ENCODE results near the gene NCEH1. TPM values are rescaled to one million over a fixed set of nuclear protein-coding genes. Genes with fewer than 3 reads are reported as not detected.
"Not testable (repeated sequence)": the region's sequence is repeated elsewhere in the genome, so short reads cannot be mapped to it uniquely, and the experiment has no call there.

Gene NCEH1, protein sequence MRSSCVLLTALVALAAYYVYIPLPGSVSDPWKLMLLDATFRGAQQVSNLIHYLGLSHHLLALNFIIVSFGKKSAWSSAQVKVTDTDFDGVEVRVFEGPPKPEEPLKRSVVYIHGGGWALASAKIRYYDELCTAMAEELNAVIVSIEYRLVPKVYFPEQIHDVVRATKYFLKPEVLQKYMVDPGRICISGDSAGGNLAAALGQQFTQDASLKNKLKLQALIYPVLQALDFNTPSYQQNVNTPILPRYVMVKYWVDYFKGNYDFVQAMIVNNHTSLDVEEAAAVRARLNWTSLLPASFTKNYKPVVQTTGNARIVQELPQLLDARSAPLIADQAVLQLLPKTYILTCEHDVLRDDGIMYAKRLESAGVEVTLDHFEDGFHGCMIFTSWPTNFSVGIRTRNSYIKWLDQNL
- 9.7 TPM for total RNA-seq (2013)
- polyA plus RNA-seq = 10 to 100 TPM in 2 of 3 donors, 1 to 10 TPM in 1; 8.6 to 23.9 (median 20.7) TPM
- polyA minus RNA-seq = 6.9 and 10.1 TPM in 2 replicates
- 10.5 to 116 (median 61.1) reads per million in 11 experiments for total RNA-seq

DNA sequence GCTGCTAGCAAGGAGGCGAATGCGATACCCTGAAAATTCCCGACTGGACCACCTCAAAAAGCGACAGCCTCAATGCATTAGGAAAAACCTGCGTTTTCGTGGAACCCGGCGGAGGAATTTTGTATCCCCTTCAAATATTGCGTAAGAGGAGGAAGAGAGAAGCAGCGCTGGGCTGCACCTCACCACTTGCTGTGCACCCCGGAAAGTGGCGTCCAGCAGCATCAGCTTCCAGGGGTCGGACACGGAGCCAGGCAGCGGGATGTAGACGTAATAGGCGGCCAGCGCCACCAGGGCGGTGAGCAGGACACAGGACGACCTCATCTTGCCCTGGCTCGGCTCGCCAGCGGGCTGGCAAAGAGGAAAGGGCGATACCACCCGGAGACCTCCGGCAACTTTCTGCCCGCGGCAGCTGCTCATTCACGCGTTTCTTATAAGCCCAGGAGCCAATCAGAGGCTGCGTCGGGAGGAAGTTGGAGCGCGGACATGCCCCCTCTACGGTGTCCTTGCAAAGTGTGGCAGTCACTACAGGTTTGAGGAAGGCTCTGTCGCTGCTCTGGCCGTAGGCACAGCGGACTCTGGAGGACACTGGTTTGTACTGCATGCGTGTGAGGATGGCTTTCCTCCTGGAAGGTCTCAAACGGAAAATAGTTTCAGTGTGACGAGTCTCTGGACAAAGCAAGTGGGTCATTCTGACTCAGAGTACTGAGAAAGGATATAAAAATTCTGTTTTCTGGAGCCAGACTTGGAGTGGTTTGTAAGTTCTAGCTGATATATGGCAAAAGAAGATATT lies at the start of gene NCEH1:
Gene NCEH1, minus strand, starts transcription at position 404 of the 790 bp plus-strand sequence. Its CDS starts 83 bp downstream, at position 321.
- Histone ChIP-seq H3K27me3 (ENCODE audit: control insufficient read depth in 2 of 2, insufficient read depth in 2 of 2, low read length in 2 of 2) (no peaks in the 10 kb centered on the region), H4K20me1 (ENCODE audit: insufficient read depth, low read length) (peaks cover 9% of the 10 kb centered on the region), H2AFZ (ENCODE audit: insufficient read depth, low read depth, low read length, poor library complexity, severe bottlenecking) (peak within 1 kb of the TSS; percentile 81), H3K9me3 (replicated peaks in 1 of 2; ENCODE audit: control insufficient read depth in 1 of 2, insufficient read depth in 1 of 2, low read length in 2 of 2) (no peaks in the 10 kb centered on the region), H3K4me1 (ENCODE audit: control insufficient read depth in 1 of 2, insufficient read depth in 2 of 2, low read length in 2 of 2) (peaks cover 37 to 44% of the 10 kb centered on the region in 2 donors), H3K4me2 (replicated peaks; ENCODE audit: extremely low read depth, low read length, poor library complexity, severe bottlenecking) (peak within 1 kb of the TSS; percentile 86), H3K36me3 (replicated peaks in 1 of 2; ENCODE audit: control insufficient read depth in 1 of 2, insufficient read depth in 2 of 2, low read length in 2 of 2) (no peaks in the 10 kb centered on the region), H3K27ac (ENCODE audit: low read depth in 1 of 2, low read length in 2 of 2) (peak within 1 kb of the TSS; percentile 94 to 95), H3K9ac (ENCODE audit: insufficient read depth, low read length, poor library complexity, severe bottlenecking) (peak within 1 kb of the TSS; percentile 80), H3K4me3 (replicated peaks in 1 of 3; ENCODE audit: low read depth in 2 of 3, low read length in 3 of 3) (peak within 1 kb of the TSS; percentile 89 to 90 (median 90)), H3K79me2 (ENCODE audit: insufficient read depth, low read length) (peaks cover 47% of the 10 kb centered on the region)
- peak within 1 kb of the TSS; percentile 95 to 98 (median 97) for H3K27ac Mint-ChIP-seq
- peak within 1 kb of the TSS; percentile 97 to 98 for H3K4me3 Mint-ChIP-seq
- H3K4me1 Mint-ChIP-seq = peaks cover 39% of the 10 kb centered on the region
- WGBS (ENCODE audit: insufficient coverage) = 0% methylated on average over 40 of the region's 41 CpGs
- peaks cover 0 to 2% of the 10 kb centered on the region in 2 donors for H3K36me3 Mint-ChIP-seq
- no peaks in the 10 kb centered on the region for H3K9me3 Mint-ChIP-seq
- TF ChIP-seq, protein P1, sequence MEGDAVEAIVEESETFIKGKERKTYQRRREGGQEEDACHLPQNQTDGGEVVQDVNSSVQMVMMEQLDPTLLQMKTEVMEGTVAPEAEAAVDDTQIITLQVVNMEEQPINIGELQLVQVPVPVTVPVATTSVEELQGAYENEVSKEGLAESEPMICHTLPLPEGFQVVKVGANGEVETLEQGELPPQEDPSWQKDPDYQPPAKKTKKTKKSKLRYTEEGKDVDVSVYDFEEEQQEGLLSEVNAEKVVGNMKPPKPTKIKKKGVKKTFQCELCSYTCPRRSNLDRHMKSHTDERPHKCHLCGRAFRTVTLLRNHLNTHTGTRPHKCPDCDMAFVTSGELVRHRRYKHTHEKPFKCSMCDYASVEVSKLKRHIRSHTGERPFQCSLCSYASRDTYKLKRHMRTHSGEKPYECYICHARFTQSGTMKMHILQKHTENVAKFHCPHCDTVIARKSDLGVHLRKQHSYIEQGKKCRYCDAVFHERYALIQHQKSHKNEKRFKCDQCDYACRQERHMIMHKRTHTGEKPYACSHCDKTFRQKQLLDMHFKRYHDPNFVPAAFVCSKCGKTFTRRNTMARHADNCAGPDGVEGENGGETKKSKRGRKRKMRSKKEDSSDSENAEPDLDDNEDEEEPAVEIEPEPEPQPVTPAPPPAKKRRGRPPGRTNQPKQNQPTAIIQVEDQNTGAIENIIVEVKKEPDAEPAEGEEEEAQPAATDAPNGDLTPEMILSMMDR (IDR thresholded peaks at IDR 0.05) = peak; percentile 94
- intact Hi-C loops (cut with micrococcal nuclease) = loop anchor here (2.0 to 5.0 kb wide), 3 partner anchors 34 to 41 kb away; partner anchors contain the start of gene ECT2 (in 1 of the 2)
- H3K27me3 Mint-ChIP-seq (ENCODE audit: low read depth in 3 of 3) = no peaks in the 10 kb centered on the region
- peak; percentile 93 to 99 (median 97) for DNase-seq

DNA sequence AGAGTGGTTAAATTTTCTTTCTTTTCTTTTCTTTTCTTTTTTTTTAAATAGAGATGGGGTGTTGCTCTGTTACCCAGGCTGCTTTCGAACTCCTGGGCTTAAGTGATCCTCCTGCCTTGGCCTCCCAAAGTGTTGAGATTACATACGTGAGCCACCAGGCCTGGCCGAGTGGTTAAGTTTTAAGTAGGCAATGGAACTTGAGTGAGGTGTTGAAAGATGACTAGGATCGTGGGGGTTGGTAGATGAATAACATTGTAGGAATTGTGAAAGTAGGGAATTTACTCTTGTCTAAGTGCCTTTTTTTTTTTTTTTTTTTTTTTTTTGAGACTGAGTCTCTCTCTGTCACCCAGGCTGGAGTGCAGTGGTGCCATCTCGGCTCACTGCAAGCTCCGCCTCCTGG lies 49.5 kb upstream of the NCEH1 start:
- H3K9me3 ChIP-seq (replicated peaks in 1 of 2; ENCODE audit: control insufficient read depth in 1 of 2, insufficient read depth in 1 of 2, low read length in 2 of 2); intact Hi-C loops (cut with micrococcal nuclease); H3K9ac ChIP-seq (ENCODE audit: insufficient read depth, low read length, poor library complexity, severe bottlenecking); H3K4me1 ChIP-seq (ENCODE audit: control insufficient read depth in 1 of 2, insufficient read depth in 2 of 2, low read length in 2 of 2); H3K27me3 ChIP-seq (ENCODE audit: control insufficient read depth in 2 of 2, insufficient read depth in 2 of 2, low read length in 2 of 2); H3K9me3 Mint-ChIP-seq; H3K4me3 Mint-ChIP-seq; H3K4me3 ChIP-seq (replicated peaks in 1 of 3; ENCODE audit: low read depth in 2 of 3, low read length in 3 of 3); H3K4me2 ChIP-seq (replicated peaks; ENCODE audit: extremely low read depth, low read length, poor library complexity, severe bottlenecking); H4K20me1 ChIP-seq (ENCODE audit: insufficient read depth, low read length); H2AFZ ChIP-seq (ENCODE audit: insufficient read depth, low read depth, low read length, poor library complexity, severe bottlenecking); H3K27ac ChIP-seq (ENCODE audit: low read depth in 1 of 2, low read length in 2 of 2); H3K27me3 Mint-ChIP-seq (ENCODE audit: low read depth in 3 of 3); H3K4me1 Mint-ChIP-seq: not testable (repeated sequence)
- H3K79me2 ChIP-seq (ENCODE audit: insufficient read depth, low read length) = peaks cover 21% of the 10 kb centered on the region
- Mint-ChIP-seq H3K27ac (peak overlapping the region in 3 of 7 donors; percentile 45 to 51 (median 46)), H3K36me3 (peaks cover 44 to 60% of the 10 kb centered on the region in 2 donors)
- DNase-seq = peak in 1 of 3 donors; percentile 27
- 95% methylated on average over 3 of the region's 6 CpGs for WGBS (ENCODE audit: insufficient coverage)
- peaks cover 49 to 51% of the 10 kb centered on the region in 2 donors for H3K36me3 ChIP-seq (replicated peaks in 1 of 2; ENCODE audit: control insufficient read depth in 1 of 2, insufficient read depth in 2 of 2, low read length in 2 of 2)

Data from CD14-positive monocyte (primary cell).